Kidney epithelial cell (primary cell): ENCODE data around the gene SUPT3H. TPM values are rescaled to one million over a fixed set of nuclear protein-coding genes. Genes with fewer than 3 reads are reported as not detected.
"Not testable (repeated sequence)": the region's sequence is repeated elsewhere in the genome, so short reads cannot be mapped to it uniquely, and the experiment has no call there.

Experiments used
- DNase-seq: peaks from one replicate; pipeline ENCODE4 v3.0.0-alpha.2; 2010; ENCODE audit warnings: low read depth
- H3K27me3 ChIP-seq: 2 replicates; pipeline ENCODE4 v1.6.0; 2011; ENCODE audit warnings: low read length; ENCODE audit not compliant: control insufficient read depth, insufficient read depth
- H3K36me3 ChIP-seq: 2 replicates; pipeline ENCODE4 v1.5.1; 2011; ENCODE audit warnings: low read length; ENCODE audit not compliant: control insufficient read depth, insufficient read depth
- H3K4me3 ChIP-seq: 2 replicates; pipeline ENCODE4 v1.5.1; 2011; ENCODE audit warnings: low read depth, mild to moderate bottlenecking, control low read depth, low read length
- CTCF ChIP-seq: IDR thresholded peaks from 2 replicates; pipeline ENCODE4 v1.5.1; 2011; ENCODE audit warnings: mild to moderate bottlenecking, moderate library complexity, low read length, control low read depth, inconsistent platforms; ENCODE audit not compliant: insufficient read depth, poor library complexity, severe bottlenecking
- total RNA-seq: library from RNA; depleted of rRNA; stranded (reverse); fragments of >200 nt; gene quantifications from 2 replicates; pipeline ENCODE4 v1.2.3, GENCODE V29; 2015

SUPT3H gene
- total RNA-seq, 1 donor from 2014 or later, result 18.3 TPM

- Histone ChIP-seq H3K27me3 (no peaks in the 10 kb centered on the region), H3K4me3 (no peak overlapping the region), H3K36me3 (no peaks in the 10 kb centered on the region)
- no peak for DNase-seq
- TF ChIP-seq CTCF, result no peak
These were observed 74.9 kb downstream of the SUPT3H start for GRCh38 chr6:45302832-45303231.

DNA sequence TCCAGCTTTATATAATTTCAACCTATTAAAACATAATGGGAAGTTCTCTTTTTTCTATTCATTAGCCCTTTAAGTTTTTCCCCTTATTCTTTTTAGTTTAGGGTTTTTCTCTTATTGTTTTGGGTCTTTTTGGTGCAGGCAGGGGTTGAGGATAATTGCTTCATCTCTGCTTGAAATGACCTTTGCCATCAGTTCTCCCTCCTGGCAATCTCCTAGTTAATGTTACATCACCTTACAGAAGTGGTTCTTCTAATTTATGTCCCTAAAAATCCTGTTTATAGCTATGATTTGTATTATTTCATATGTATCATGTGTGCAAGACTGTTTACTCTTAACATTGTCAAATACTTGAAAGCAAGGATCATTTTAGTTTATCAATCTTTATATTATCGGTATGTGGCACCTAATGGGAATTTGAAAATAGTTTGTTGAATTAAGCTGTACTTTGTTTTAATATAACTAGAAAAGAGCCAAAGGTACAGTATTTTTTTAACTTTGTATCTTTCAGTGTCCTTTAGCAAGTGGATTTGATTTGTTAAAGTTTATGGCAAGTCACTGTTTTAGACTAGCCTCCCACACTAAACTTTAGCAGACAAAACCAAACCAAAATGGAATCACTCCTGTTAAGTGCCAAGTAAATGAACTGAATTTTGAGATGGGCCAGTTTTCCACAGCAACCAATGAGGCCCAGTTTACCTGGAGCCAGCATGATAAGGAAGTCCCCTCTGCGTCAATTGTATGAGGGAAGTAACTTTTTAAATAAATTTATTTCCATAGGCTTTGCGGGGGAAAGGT, 76.2 kb downstream of the SUPT3H start:
- TF ChIP-seq CTCF, result no peak
- Histone ChIP-seq H3K36me3 (no peaks in the 10 kb centered on the region), H3K27me3 (no peaks in the 10 kb centered on the region), H3K4me3 (no peak overlapping the region)
- no peak for DNase-seq

DNA sequence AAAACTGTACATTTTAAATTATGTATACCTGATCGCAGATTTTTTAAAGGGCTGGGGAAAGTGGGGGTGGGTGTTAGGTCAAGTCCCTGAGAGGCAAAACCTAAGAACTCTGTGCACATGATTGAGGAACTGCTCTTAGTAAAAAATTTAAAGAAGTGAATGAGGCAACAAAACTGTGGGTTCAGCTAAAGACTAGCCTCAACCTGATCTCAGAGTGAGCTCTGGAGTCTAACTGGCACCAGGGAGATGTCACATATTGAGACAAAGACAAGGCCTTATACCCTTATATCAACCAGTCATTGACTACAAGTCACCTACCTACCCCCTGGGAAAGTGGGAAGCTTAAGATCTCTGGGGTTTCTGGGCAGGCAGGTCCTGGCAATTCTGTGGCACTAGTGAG, 77.0 kb downstream of the SUPT3H start:
- Histone ChIP-seq H3K4me3 (no peak overlapping the region), H3K36me3 (no peaks in the 10 kb centered on the region), H3K27me3 (no peaks in the 10 kb centered on the region)
- no peak for DNase-seq
- TF ChIP-seq CTCF, result no peak

- no peak for DNase-seq
- H3K36me3 ChIP-seq, result no peaks in the 10 kb centered on the region
- H3K27me3 ChIP-seq, result no peaks in the 10 kb centered on the region
- no peak for TF ChIP-seq CTCF
- H3K4me3 ChIP-seq, result no peak overlapping the region
These were observed 78.6 kb downstream of the SUPT3H start for GRCh38 chr6:45299096-45299581.

DNA sequence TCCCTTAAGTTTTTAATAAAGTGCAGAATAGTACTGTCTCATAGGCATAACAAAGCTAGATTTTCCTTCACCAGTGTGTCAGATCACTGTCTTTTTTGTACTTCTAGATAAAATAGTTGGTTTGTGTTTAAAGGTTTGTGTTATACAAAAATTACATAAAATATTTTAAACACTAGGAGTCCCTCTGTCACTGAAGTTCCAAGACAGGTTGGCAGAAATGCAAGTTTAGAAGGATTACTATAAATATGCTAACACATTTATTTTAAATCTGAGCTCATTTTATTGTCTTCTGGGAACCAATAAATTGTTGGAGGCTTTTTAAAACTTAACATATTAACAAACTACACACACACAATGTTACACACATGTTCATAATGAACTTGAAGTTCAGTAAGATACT, 80.4 kb downstream of the SUPT3H start:
- Histone ChIP-seq H3K36me3 (no peaks in the 10 kb centered on the region), H3K27me3 (no peaks in the 10 kb centered on the region), H3K4me3 (no peak overlapping the region)
- TF ChIP-seq CTCF, result no peak
- no peak for DNase-seq

- H3K27me3 ChIP-seq, H3K4me3 ChIP-seq, H3K36me3 ChIP-seq, DNase-seq: not testable (repeated sequence)
These were observed 83.6 kb downstream of the SUPT3H start for GRCh38 chr6:45294065-45294701.
